HG03159 (cell line): ENCODE results near the gene MEIOC.
"Not testable (repeated sequence)": the region's sequence is repeated elsewhere in the genome, so short reads cannot be mapped to it uniquely, and the experiment has no call there.

Experiments
- ATAC-seq: cut with Tn5 transposase; IDR thresholded peaks from one replicate; pipeline ENCODE4 v1.9.1; 2021; ENCODE audit warnings: mild to moderate bottlenecking, moderate library complexity; ENCODE audit not compliant: unreplicated experiment

MEIOC gene

GRCh38 chr17:44700288-44700687 lies 44.0 kb downstream of the MEIOC start:
- not testable (repeated sequence) for ATAC-seq

GRCh38 chr17:44707755-44708400 lies 51.6 kb downstream of the MEIOC start:
- no peak for ATAC-seq

- ATAC-seq, result peak; percentile 68
These were observed 52.4 kb downstream of the MEIOC start, which contains the start of gene DBF4B for GRCh38 chr17:44708401-44709263. TSS of gene DBF4B (plus strand) at chr17:44708665. CDS start at chr17:44708821, 156 bp downstream.

DNA sequence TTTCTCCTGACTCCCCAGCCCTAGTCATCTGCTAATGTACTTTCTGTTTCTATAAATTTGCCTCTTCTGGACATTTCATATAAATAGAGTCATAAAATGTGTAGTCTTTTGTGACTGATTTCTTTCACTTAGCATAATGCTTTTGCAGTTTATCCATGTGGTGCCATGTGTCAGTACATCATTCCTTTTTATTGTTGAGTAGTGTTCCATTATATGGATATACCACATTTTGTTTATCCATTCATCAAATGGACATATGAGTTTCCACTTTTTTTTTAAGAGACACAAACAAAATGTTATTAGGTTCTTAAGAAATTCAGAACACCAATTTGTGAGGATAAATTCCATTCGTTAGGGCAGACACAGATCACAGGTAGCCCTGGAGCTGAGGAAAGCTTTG lies 63.2 kb downstream of the MEIOC start:
- ATAC-seq, result no peak

DNA sequence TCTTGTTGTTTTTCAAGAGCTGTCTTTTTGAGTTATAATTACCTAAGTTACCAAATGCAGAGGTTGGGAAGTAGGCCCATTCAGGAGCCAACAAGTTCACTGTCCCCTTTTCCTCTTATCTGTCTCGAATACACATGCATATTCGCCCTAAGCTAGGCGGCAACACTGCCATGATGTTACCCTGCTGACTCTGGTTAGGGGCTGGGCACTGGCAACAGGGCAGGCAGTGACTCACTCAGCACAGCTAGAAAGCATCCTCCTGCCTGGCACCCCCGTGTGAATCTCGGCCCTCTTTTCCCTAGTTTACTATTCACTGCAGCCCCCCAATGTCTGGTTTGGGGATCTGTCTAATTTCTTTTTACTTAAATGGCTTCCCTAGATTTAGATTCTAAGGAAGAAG lies 66.0 kb downstream of the MEIOC start:
- no peak for ATAC-seq
